T47D (cell line): ENCODE measurements around the gene TRABD.
"Not testable (repeated sequence)": the region's sequence is repeated elsewhere in the genome, so short reads cannot be mapped to it uniquely, and the experiment has no call there.

ENCODE experiments used
- DNase-seq, 2 experiments: peaks; one replicate each; pipeline versions ENCODE4 v3.0.0 to v3.0.0-alpha.2; 2011 to 2012; ENCODE audit warnings: low read depth in 1 of 2, low spot score in 1 of 2
- JUND ChIP-seq: IDR thresholded peaks from 2 replicates; pipeline ENCODE4 v1.6.1; 2012; ENCODE audit warnings: low read depth
- in situ Hi-C: cut with HindIII; loops from 2 replicates; pipeline ENCODE4 v1.10.0; 2016; ENCODE audit warnings: low sequenced_read_pairs, low pct_unique_long_range_greater_than_20kb

TRABD gene

DNA sequence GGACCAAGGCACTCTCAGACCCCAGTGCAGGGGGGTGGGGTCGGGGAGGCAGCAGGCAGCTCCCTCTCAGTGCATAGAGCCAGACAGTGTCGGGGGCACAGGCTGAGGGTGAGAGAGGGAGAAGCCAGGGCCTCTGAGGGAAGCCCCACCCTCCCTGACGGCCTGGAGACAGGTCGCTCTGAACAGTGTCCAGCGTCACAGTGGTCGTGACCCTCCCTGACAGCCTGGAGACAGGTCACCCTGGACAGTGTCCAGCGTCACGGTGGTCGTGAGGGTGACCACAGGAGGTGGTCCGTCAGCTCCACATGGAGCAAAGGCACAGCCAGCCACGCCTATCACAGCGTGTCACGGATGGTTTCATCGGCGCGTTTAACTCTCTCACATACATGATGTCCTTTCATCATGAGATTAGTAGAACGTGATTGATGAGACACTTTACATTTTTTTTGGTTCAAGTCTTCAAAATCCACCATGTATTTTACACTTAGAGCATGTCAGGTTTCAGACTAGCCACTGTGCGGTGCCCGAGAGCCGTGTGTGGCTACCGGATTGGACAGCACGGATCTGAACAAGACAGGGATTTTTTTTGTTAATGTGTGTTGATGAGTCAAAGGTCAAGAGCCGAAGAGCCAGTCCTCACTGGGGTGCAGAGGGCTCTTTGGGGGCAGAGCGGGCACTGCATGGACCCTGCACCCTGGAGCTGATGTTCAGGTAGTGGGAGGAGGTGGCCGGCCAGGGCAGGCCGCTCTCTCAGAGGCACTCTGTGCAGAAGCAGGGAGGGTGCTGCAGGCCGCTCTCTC, 39.1 kb upstream of the TRABD start:
- peak; percentile 66 to 69 for DNase-seq
- in situ Hi-C loops: no loop called here
- no peak for TF ChIP-seq JUND

DNA sequence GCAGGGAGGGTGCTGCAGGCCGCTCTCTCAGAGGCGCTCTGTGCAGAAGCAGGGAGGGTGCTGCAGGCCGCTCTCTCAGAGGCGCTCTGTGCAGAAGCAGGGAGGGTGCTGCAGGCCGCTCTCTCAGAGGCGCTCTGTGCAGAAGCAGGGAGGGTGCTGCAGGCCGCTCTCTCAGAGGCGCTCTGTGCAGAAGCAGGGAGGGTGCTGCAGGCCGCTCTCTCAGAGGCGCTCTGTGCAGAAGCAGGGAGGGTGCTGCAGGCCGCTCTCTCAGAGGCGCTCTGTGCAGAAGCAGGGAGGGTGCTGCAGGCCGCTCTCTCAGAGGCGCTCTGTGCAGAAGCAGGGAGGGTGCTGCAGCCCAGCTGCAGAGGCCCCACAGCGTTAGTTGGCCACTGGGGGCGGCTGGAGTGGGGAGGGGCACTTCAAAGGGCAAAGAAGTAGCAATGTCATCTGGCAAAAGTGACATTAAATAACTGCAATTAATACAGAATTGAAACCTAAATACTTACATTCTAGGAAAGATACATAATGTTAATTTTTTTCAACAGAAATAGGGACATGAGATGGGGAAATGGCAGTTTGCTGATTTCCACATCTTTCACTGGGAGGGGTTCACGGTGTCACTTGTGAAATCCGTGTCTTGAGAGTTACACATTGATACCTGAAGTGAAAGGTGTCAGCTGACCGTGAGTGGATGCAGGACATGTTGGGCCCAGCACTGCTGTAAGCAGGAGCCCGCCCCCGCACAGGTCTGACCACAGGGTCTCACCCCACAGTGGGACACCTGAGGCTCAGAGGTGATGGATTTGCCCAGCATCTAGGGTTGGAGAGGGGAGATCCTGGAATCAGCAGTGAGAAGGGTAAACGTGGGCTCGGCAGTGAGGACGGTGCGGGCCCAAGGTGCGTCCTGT, 38.2 kb upstream of the TRABD start:
- DNase-seq, in situ Hi-C loops: not testable (repeated sequence)

DNA sequence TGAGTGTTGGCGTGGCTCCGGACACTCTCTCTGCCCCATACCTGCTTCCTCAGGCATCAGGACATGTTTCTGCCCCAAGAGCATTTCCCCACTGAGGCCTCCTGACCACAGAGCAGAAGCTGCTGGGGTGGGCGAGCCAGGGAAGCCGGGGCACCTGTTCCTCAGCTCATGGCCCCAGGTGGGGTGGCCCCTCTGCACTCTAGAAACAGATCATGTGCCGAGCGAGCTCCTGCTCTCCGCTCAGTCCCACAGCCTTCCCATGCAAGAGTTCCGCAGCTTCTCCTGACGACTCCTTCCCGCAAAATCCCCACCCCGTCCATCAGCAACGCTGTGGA, 37.6 kb upstream of the TRABD start:
- no peak for DNase-seq
- in situ Hi-C loops: no loop called here
- no peak for TF ChIP-seq JUND

DNA sequence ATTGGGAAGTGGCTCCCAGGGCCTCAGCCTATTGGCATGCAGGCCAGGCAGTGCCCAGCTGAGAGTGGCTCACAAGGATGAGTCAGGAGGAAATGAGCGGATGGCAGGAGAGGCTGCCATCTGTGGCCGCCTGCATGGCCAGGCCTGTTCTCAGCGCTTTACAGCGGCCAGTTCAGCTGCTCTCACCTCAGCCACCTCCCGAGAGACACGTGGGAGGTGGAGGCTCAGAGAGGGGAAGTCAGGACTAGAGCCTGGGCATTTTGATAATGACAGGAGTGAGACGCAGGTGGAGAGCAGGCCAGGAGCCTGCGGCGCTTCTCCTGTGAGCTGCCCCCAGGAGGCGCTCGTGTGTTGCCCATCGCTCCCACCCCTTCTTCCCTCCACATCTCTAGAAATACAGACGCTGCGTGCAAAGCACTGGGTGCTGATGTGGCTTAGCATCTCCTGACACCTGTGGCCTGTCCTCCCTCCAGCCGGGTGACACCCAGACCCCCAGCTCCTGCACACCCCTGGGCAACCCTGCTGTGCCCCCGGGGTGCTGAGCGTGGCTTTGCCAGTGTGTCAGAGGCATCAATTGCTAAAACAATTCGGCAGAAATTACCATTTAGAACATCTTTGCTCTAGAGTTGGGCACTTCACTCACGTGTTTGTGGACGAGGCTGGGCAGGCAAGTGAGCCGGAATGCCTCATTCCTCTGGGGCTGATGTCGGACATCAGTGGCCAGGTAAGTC, 36.6 kb upstream of the TRABD start:
- in situ Hi-C loops: no loop called here
- TF ChIP-seq JUND: no peak
- DNase-seq: peak; percentile 66 to 73

DNA sequence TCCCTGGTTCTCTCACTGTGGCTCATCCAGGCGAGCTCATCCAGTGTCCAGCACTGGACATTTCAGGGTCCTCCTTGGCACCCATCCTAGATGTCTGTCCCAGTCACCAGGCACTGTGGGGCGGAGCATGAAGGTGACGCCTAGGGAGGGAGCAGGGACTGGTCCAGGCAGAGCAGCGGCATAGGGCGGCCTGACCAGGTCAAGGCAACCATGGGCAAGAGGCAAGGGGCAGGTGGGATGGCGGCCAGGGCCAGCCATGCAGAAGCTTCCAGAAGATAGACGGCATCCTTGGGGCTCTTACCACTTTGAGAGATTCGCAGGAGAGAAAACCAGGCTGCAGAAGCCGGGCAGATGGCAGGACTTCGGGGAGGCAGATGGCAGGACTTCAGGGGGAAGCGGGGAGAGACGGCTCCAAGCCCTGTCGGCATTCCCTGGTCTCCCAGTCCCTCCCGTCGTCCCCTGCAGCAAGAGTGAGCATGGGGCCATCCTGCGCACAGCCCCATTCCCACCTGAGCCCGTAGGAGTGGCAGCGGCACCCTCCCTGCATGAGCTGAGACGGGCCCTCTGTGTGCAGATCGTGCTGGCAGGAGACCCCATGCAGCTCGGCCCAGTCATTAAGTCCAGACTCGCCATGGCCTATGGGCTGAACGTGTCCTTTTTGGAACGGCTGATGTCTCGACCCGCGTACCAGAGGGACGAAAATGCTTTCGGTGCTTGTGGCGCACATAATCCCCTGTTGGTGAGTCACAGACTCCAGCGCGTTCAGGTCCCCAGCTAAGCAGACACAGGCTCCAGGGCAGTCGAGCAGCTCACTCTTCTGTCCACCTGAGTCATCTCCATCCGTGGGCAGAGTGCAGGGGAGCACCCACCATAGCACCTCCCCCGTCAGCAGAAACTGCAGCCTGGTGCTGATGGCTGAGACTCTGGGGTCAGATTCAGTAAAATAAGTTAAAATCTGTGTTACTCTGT, 35.3 kb upstream of the TRABD start:
- in situ Hi-C loops: no loop called here
- no peak for DNase-seq
- no peak for TF ChIP-seq JUND

DNA sequence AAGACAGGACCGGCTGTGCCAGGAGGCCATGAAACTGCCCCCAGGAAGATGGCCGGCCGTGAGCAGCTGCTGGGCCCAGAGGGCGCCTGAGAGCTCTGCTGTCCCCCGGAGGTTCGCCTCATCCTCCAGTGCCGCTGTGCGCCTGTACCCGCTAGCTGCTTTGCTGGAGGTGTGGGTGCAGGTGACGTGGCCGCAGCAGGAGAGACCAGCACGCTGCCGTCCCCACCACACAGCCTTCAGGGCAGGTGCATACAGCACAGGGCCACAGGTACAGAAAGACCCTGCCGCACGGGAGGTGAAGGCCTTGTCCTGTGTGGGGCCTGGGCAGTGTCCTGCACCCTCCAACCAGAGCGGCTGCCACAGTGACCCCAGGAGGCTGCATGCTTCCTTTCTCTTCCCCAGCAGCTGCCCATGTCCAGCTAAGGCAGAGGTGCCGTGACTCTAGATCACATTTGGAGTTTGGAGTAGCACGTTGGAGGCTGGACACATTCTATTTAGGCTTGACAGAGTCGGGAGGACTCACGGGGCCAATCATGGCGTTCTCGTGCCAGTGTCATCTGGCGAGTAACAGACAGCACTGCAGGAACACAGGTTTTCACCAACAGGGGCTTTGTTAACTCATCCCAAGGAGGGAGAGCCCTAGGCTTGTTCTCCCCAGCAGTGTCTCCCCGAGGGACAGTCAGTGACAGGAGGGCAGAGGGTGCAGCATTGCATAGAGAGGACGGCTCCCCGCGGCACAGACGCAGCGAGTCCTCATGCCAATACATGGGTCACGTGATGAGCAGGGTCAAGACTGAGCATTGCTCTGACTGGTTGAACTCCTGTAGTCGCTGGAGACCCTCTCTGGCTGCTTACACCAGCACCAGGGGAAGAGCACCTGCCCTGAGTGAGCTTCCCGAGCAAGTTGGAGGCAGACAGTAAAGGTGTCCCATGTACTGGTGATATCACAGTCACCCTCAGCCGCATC, 33.9 kb upstream of the TRABD start:
- no peak for TF ChIP-seq JUND
- DNase-seq: no peak
- in situ Hi-C loops: no loop called here

DNA sequence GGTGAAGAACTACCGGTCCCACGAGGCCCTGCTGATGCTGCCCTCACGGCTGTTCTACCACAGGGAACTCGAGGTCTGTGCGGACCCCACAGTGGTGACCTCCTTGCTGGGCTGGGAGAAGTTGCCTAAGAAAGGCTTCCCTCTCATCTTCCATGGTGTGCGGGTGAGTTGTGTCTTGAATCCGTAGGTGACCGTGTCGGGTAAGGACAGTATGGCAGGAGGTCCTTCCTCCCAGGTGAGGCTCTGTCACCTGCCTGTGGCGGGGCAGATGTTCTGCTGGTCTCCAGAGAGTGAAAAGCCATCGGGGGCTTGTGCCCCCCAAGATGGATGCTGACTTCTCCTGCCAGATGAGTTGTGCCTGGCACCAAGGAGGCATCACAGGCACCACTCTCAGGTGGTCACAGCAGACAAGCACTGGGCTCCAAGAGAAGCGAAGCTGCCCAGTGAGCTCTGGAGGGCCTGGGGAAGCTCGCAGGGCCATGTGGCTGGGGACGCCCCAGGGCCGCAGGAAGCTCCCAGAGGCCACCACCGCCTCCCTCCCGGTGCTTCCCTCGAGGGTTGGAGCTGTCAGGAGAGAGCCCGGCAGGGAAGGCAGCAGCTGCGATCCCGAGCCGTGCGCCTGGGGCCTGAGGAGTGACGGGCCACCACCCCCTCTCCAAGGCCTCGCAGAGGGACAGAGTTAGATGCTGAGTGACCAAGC, 32.5 kb upstream of the TRABD start:
- DNase-seq: no peak
- in situ Hi-C loops: no loop called here
- no peak for TF ChIP-seq JUND

DNA sequence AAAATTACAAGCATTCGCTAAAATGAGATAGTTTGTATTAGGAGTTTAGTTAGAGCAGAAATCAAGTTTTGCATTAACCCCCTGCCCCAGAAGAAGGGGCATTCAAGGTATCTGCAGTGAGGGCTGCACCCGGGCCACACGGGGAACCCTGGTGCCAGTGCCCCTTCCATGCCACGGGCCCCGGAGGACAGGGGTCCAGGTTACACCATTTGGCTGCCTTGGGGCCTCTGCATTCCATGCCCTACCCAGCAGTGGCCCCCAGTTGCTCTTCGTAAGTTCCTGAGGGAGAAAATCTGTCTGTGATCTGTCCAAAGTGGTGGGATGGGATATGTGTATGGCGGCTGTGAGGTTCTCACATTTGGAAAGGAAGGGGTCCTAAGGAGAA, 32.0 kb upstream of the TRABD start:
- in situ Hi-C loops: no loop called here
- DNase-seq: no peak
- TF ChIP-seq JUND: no peak

DNA sequence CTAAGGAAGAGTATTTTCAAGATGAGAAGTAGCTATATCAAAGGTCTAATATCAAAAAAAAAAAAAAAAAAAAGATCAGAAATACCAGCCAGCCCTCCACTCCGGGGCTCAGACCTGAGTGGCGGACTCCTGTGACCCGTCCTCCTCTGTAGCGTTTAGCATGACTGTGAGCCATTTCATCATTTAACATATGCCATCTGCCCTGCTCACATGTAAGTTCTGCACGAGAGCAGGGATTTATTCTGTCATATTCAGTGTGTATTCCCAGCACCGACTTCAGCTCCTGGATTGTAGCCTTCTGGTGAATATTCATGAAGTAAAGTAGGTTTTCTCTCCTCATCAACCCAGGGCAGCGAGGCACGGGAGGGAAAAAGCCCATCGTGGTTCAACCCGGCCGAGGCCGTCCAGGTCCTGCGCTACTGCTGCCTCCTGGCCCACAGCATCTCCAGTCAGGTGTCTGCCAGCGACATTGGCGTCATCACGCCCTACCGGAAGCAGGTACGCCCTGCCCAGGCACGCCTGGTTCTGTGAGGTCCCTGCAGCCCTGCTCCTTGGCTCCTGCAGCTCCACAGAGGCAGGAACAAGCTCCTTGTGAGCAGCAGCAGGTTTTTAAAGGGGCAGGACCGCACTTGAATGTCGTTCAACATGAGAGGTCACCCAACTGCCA, 27.9 kb upstream of the TRABD start:
- peak in 1 of 2 experiments; percentile 61 for DNase-seq
- no peak for TF ChIP-seq JUND
- in situ Hi-C loops: no loop called here

DNA sequence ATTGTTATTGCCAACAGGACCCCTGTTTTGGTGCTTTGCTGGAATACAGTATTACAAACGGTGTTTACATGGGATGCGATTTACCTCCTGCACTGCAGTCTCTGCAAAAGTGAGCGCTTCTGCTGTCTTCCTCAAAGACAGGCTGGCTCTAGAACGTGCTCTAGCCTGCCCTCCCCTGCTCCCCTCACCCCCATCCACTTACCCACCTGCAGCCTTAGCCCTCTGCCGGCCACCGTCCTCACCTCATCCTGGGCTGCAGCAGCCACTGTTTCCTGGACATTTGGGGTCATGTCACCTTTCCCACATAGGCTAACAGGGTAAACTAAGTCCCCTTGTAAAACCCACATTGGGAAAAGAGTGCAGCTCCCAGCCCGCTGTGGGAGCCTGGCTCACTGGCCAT, 24.8 kb upstream of the TRABD start:
- in situ Hi-C loops: no loop called here
- no peak for DNase-seq
- TF ChIP-seq JUND: no peak
